Upper lobe of left lung (tissue), 6 donors: ENCODE results near the gene ASPDH. TPM values are rescaled to one million over a fixed set of nuclear protein-coding genes. Genes with fewer than 3 reads are reported as not detected.

Experiments
- ATAC-seq, 2 donors: fragments of 200-7000 bp; cut with Tn5 transposase; one replicate each; pipeline ENCODE4 v1.9.1; 2022; ENCODE audit warnings: mild to moderate bottlenecking in 2 of 2, moderate library complexity in 2 of 2; ENCODE audit not compliant: low FRiP score in 2 of 2
- DNase-seq, 2 donors: peaks; one replicate each; pipeline ENCODE4 v3.0.0-alpha.2; 2019 to 2020
- H3K27ac ChIP-seq, 4 donors: fragments of 200-600 bp; sonication (generic); one replicate each; pipeline ENCODE4 v1.5.1; 2016 to 2019
- H3K27me3 ChIP-seq, 4 donors: fragments of 200-600 bp; sonication (generic); one replicate each; pipeline ENCODE4 v1.5.1; 2017 to 2019
- H3K36me3 ChIP-seq, 4 donors: fragments of 200-600 bp; sonication (generic); one replicate each; pipeline ENCODE4 v1.5.1; 2016 to 2019
- H3K4me1 ChIP-seq, 4 donors: fragments of 200-600 bp; sonication (generic); one replicate each; pipeline ENCODE4 v1.5.1; 2018 to 2019
- H3K4me3 ChIP-seq, 4 donors: fragments of 200-600 bp; sonication (generic); one replicate each; pipeline ENCODE4 v1.5.1; 2017 to 2019; ENCODE audit warnings: mild to moderate bottlenecking in 2 of 4, moderate library complexity in 1 of 4
- H3K9me3 ChIP-seq, 4 donors: fragments of 200-600 bp; sonication (generic); one replicate each; pipeline ENCODE4 v1.5.1; 2018 to 2019
- CTCF ChIP-seq, 6 experiments: fragments of 450-650 bp in 4 of 6; fragments of 200-600 bp in 2 of 6; sonication (generic) in 2 of 6; IDR thresholded peaks; one replicate each; pipeline ENCODE4 v1.5.1; 2016 to 2019; ENCODE audit warnings: antibody characterized with exemption in 6 of 6
- EP300 ChIP-seq, 4 donors: sonication (generic); formaldehyde crosslinking; IDR thresholded peaks; one replicate each; pipeline ENCODE4 v1.5.1; 2017; ENCODE audit warnings: antibody characterized with exemption in 4 of 4, control low read depth in 2 of 4
- POLR2A ChIP-seq, 4 donors: fragments of 450-650 bp; IDR thresholded peaks; one replicate each; pipeline ENCODE4 v1.5.1; 2016 to 2017; ENCODE audit warnings: antibody characterized with exemption in 4 of 4, mild to moderate bottlenecking in 2 of 4
- POLR2AphosphoS5 ChIP-seq, 2 donors: sonication (generic); formaldehyde crosslinking; IDR thresholded peaks; one replicate each; pipeline ENCODE4 v1.5.1; 2017; ENCODE audit warnings: antibody characterized with exemption in 2 of 2
- WGBS, 2 donors: methylation state at CpG; one replicate each; pipeline ENCODE4 v1.1.5; 2017 to 2018; 5-methylcytosine and 5-hydroxymethylcytosine counted together
- total RNA-seq, 6 donors: library from RNA; depleted of rRNA in 4 of 6; stranded (reverse); fragments of >200 nt in 4 of 6; gene quantifications; one replicate each; pipeline versions ENCODE4 v1.1.0 to v1.2.1, GENCODE V29; 2016 to 2021
- donor health status: DM: no; HTN: no; CAD: no; lungs with moderate emphysema.
- donor health status: DM: no; HTN: yes; CAD: no; lungs with severe emphysema.

Gene ASPDH
- total RNA-seq, 6 donors from 2014 or later: not detected

DNA sequence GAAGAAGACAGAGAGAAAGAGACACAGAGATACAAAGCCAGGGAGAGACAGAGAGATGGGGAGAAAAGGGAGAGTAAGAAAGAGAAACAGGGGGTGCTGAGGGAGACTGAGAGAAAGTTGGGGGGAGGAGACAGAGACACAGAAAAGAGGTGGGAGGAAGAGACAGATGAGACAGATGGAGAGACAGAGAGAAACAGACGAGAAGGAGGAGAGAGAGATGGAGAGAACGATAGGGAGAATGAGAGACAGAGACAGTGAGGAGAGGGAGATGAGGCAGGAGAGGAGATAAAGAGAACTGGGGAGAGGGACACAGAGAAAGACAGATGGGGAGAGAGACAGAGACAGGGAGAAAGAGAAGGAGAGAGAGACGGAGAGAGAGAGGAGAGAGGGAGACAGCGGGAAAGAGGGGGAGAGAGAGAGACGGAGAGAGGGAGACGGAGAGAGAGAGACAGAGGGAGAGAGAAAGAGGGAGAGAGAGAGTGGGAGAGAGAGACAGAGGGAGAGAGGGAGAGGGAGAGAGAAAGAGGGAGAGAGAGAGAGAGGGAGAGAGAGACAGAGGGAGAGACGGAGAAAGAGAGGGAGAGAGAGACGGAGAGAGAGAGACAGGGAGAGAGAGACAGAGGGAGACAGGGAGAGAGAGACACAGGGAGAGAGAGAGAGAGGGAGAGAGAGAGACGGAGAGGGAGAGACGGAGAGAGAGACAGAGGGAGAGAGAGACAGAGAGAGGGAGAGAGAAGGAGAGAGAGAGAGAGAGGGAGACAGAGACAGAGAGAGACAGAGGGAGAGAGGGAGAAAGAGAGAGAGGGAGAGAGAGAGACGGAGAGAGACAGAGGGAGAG is 15.3 kb downstream of the ASPDH start:
- ATAC-seq: no peak
- Histone ChIP-seq H3K27ac (no peak overlapping the region), H3K36me3 (no peaks in the 10 kb centered on the region), H3K9me3 (no peaks in the 10 kb centered on the region), H3K4me3 (no peak overlapping the region), H3K4me1 (peaks cover 0 to 17% (median 8%) of the 10 kb centered on the region in 4 donors), H3K27me3 (no peaks in the 10 kb centered on the region)
- 85 to 86% methylated on average over 11 of the region's 11 CpGs for WGBS, 2 donors
- TF ChIP-seq POLR2AphosphoS5 (IDR thresholded peaks at IDR 0.05) (no peak), EP300 (IDR thresholded peaks at IDR 0.05) (no peak), POLR2A (IDR thresholded peaks at IDR 0.05) (no peak), CTCF (IDR thresholded peaks at IDR 0.05) (no peak)
- DNase-seq: no peak

DNA sequence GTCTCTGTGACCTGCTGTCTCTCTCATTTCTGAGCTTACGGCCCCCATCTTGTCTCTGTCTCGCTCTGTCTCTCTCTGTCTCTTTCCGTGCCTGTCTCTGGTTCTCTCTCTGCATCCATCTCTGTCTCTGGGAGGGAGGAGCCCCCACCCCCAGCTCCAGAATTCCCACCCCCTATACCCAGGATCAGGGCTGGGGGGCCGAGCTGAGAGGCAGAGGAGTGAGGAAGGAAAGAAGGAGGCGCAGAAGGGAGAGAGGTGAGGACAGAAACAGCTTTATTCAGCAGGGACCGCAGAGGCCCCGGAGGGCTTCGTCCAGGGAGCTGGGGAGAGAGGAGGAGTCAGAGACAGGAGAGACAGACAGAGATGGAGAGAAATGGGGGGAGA is 16.7 kb downstream of the ASPDH start:
- TF ChIP-seq POLR2AphosphoS5 (IDR thresholded peaks at IDR 0.05): no peak
- no peak for TF ChIP-seq POLR2A (IDR thresholded peaks at IDR 0.05)
- TF ChIP-seq CTCF (IDR thresholded peaks at IDR 0.05): no peak
- TF ChIP-seq EP300 (IDR thresholded peaks at IDR 0.05): no peak
- DNase-seq (no peak), ATAC-seq (no peak)
- H3K9me3 ChIP-seq: no peaks in the 10 kb centered on the region
- H3K4me1 ChIP-seq: peaks cover 4 to 20% (median 9%) of the 10 kb centered on the region in 4 donors
- no peak overlapping the region for H3K27ac ChIP-seq
- H3K27me3 ChIP-seq: no peaks in the 10 kb centered on the region
- H3K4me3 ChIP-seq: no peak overlapping the region
- H3K36me3 ChIP-seq: no peaks in the 10 kb centered on the region
- 87 to 88% methylated on average over 8 of the region's 8 CpGs for WGBS, 2 donors

DNA sequence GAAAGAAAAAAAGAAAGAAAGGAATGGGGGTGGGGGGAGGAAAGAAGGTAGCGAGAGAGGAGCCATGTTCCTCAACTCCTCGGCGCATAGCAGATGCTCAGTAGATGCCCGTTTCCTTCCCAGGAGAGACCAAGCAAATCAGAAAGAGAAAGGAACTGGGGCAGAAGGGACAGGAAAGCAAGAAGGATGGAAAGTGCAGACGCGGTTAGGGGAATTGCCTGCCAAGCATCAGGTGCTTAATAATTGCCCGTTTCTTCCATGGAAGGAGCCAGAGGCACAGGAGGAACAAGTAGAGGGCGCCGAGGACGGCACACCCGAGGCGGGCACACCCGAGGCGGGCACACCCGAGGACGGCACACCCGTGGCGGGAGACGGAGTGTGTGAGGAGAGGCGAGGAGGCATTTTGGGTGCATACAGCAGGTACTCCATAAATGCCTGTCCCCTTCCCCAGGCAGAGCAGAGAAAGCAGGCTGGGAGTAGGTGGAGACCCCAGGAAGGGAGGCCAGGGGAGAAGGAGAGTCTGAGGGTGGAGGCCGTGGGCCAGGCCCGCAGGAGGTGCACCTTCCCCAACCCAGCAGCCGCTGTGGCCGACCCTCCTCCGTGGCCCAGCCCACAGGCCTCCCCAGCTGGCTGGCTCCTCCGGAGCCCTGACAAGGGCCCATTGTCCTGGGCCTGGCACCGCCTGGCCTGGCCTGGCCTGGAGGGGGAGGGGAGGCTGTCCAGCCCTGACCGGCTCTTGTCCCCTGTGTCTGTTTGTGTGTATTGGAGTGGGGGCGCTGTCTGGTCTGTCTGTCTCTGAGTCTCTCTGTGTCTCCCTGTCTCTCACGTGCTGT is 17.3 kb downstream of the ASPDH start:
- Histone ChIP-seq H3K27ac (no peak overlapping the region), H3K27me3 (no peaks in the 10 kb centered on the region), H3K36me3 (no peaks in the 10 kb centered on the region), H3K9me3 (no peaks in the 10 kb centered on the region), H3K4me3 (no peak overlapping the region), H3K4me1 (peaks cover 5 to 19% (median 11%) of the 10 kb centered on the region in 4 donors)
- 76 to 80% methylated on average over 27 to 30 of the region's 30 CpGs for WGBS, 2 donors
- DNase-seq (peak in 1 of 2 donors; percentile 69), ATAC-seq (no peak)
- TF ChIP-seq POLR2AphosphoS5 (IDR thresholded peaks at IDR 0.05) (no peak), CTCF (IDR thresholded peaks at IDR 0.05) (no peak), POLR2A (IDR thresholded peaks at IDR 0.05) (no peak), EP300 (IDR thresholded peaks at IDR 0.05) (no peak)

DNA sequence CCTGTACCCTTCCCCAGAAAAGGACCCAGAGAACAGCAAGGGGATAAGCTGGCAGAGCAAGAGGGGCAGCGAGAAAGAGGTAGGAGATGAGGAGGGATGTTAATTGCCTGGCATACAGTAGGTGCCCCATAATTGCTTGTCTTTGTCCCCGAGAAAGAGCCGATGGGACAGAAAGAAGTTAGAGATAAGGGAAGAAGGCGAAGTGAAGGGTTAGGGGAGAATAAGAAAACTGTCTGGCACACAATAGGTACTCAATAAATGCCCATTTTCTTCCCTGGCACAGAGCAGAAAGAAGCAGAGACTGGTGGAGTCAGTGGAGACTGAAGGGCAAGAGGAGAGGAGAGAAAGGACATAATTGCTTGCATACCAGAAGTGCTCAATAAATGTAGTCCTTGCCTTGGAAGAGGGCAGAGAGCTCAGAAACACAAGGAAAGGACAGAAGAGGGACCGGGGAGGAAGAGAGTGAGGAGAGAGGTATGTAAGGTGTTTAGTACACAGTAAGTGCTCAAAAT is 18.6 kb downstream of the ASPDH start:
- ATAC-seq: no peak
- DNase-seq: no peak
- Histone ChIP-seq H3K36me3 (no peaks in the 10 kb centered on the region), H3K27me3 (no peaks in the 10 kb centered on the region), H3K4me1 (peaks cover 0 to 11% (median 7%) of the 10 kb centered on the region in 4 donors), H3K27ac (no peak overlapping the region), H3K4me3 (no peak overlapping the region), H3K9me3 (no peaks in the 10 kb centered on the region)
- 82 to 91% methylated on average over 5 of the region's 5 CpGs for WGBS, 2 donors
- TF ChIP-seq CTCF (IDR thresholded peaks at IDR 0.05) (no peak), POLR2AphosphoS5 (IDR thresholded peaks at IDR 0.05) (no peak), POLR2A (IDR thresholded peaks at IDR 0.05) (no peak), EP300 (IDR thresholded peaks at IDR 0.05) (no peak)
